Liver (tissue), 9 donors: ENCODE measurements around the gene HTR2B. TPM values are rescaled to one million over a fixed set of nuclear protein-coding genes. Genes with fewer than 3 reads are reported as not detected.

Source experiments
- DNase-seq: peaks from one replicate; pipeline ENCODE4 v3.0.0-alpha.2; 2017; ENCODE audit warnings: low spot score
- H3K27ac ChIP-seq, 2 donors: one replicate each; pipeline ENCODE4 v1.7.0; 2013; ENCODE audit warnings: inconsistent platforms in 2 of 2, low read length in 2 of 2, control low read depth in 1 of 2, low read depth in 1 of 2, mild to moderate bottlenecking in 1 of 2
- H3K27me3 ChIP-seq, 4 donors: one replicate each; pipeline versions ENCODE4 v1.6.1 to v1.7.0; 2013; ENCODE audit warnings: low read length in 3 of 4, inconsistent platforms in 1 of 4, mild to moderate bottlenecking in 1 of 4, moderate library complexity in 1 of 4; ENCODE audit not compliant: control insufficient read depth in 4 of 4, insufficient read depth in 4 of 4
- H3K36me3 ChIP-seq, 4 donors: one replicate each; pipeline versions ENCODE4 v1.6.1 to v1.7.0; 2013; ENCODE audit warnings: low read length in 3 of 4, mild to moderate bottlenecking in 3 of 4, low read depth in 1 of 4, moderate library complexity in 1 of 4; ENCODE audit not compliant: control insufficient read depth in 4 of 4, insufficient read depth in 3 of 4
- H3K4me1 ChIP-seq, 4 donors: one replicate each; pipeline versions ENCODE4 v1.6.1 to v1.7.0; 2013; ENCODE audit warnings: low read length in 3 of 4, mild to moderate bottlenecking in 3 of 4, moderate library complexity in 1 of 4; ENCODE audit not compliant: control insufficient read depth in 4 of 4, insufficient read depth in 4 of 4
- H3K4me3 ChIP-seq, 3 donors: one replicate each; pipeline versions ENCODE4 v1.6.1 to v1.7.0; 2013; ENCODE audit warnings: low read length in 3 of 3, control low read depth in 1 of 3, low read depth in 1 of 3, mild to moderate bottlenecking in 1 of 3
- H3K9ac ChIP-seq, 2 donors: one replicate each; pipeline ENCODE4 v1.7.0; 2013; ENCODE audit warnings: low read length in 2 of 2, mild to moderate bottlenecking in 2 of 2, moderate library complexity in 2 of 2, control low read depth in 1 of 2, low read depth in 1 of 2
- H3K9me3 ChIP-seq, 4 donors: one replicate each; pipeline versions ENCODE4 v1.6.1 to v1.7.0; 2013; ENCODE audit warnings: low read length in 3 of 4; ENCODE audit not compliant: control insufficient read depth in 4 of 4
- CTCF ChIP-seq: fragments of 150-350 bp; IDR thresholded peaks from 2 replicates; pipeline ENCODE4 v1.5.1; 2017; ENCODE audit warnings: improper control_type of control experiment, low read depth, low read length; ENCODE audit not compliant: missing input control
- EGR1 ChIP-seq, 2 donors: IDR thresholded peaks; 2 replicates each; pipeline ENCODE4 v1.6.1; 2016 to 2018; ENCODE audit warnings: antibody characterized with exemption in 2 of 2, low read depth in 2 of 2
- FOXA1 ChIP-seq: IDR thresholded peaks from 2 replicates; pipeline ENCODE4 v1.6.1; 2016; ENCODE audit warnings: antibody characterized with exemption
- FOXA2 ChIP-seq: IDR thresholded peaks from 2 replicates; pipeline ENCODE4 v1.6.1; 2016; ENCODE audit warnings: antibody characterized with exemption
- GABPA ChIP-seq, 2 donors: IDR thresholded peaks in 1 of 2; conservative IDR thresholded peaks in 1 of 2; 2 replicates each; pipeline ENCODE4 v1.6.1; 2016; ENCODE audit warnings: antibody characterized with exemption in 2 of 2, mild to moderate bottlenecking in 1 of 2, moderate library complexity in 1 of 2
- HNF4A ChIP-seq, 2 donors: conservative IDR thresholded peaks; 2 replicates each; pipeline ENCODE4 v1.6.1; 2016; ENCODE audit warnings: antibody characterized with exemption in 2 of 2, mild to moderate bottlenecking in 2 of 2
- HNF4G ChIP-seq: IDR thresholded peaks from 2 replicates; pipeline ENCODE4 v1.6.1; 2016; ENCODE audit warnings: antibody characterized with exemption
- JUND ChIP-seq, 2 donors: IDR thresholded peaks; 2 replicates each; pipeline ENCODE4 v1.6.1; 2016; ENCODE audit warnings: antibody characterized with exemption in 2 of 2
- MAX ChIP-seq: IDR thresholded peaks from 2 replicates; pipeline ENCODE4 v1.6.1; 2016; ENCODE audit warnings: antibody characterized with exemption
- NR2F2 ChIP-seq: IDR thresholded peaks from 2 replicates; pipeline ENCODE4 v1.6.1; 2016; ENCODE audit warnings: antibody characterized with exemption
- RAD21 ChIP-seq, 2 donors: IDR thresholded peaks; 2 replicates each; pipeline ENCODE4 v1.6.1; 2016; ENCODE audit warnings: antibody characterized with exemption in 2 of 2, mild to moderate bottlenecking in 2 of 2
- RXRA ChIP-seq, 2 donors: IDR thresholded peaks; 2 replicates each; pipeline ENCODE4 v1.6.1; 2017 to 2018; ENCODE audit warnings: antibody characterized with exemption in 2 of 2, mild to moderate bottlenecking in 1 of 2
- SP1 ChIP-seq: IDR thresholded peaks from 2 replicates; pipeline ENCODE4 v1.6.1; 2018; ENCODE audit warnings: antibody characterized with exemption, mild to moderate bottlenecking
- TAF1 ChIP-seq: conservative IDR thresholded peaks from 2 replicates; pipeline ENCODE4 v1.6.1; 2016; ENCODE audit warnings: antibody characterized with exemption, mild to moderate bottlenecking
- YY1 ChIP-seq: IDR thresholded peaks from 2 replicates; pipeline ENCODE4 v1.6.1; 2016; ENCODE audit warnings: antibody characterized with exemption, mild to moderate bottlenecking
- ZBTB33 ChIP-seq: IDR thresholded peaks from 2 replicates; pipeline ENCODE4 v1.6.1; 2016; ENCODE audit warnings: antibody characterized with exemption
- WGBS: extraction: QIAGEN DNeasy Blood & Tissue Kit; methylation state at CpG from one replicate; pipeline ENCODE4 v1.1.7; 2013; 5-methylcytosine and 5-hydroxymethylcytosine counted together
- polyA plus RNA-seq, 2 donors: library from polyadenylated mRNA; stranded (reverse) in 1 of 2; unstranded in 1 of 2; fragments of 200-250 nt in 1 of 2; fragments of >200 nt in 1 of 2; fragmentation: Nextera tagmentation in 1 of 2; extraction: Ambion mirVana in 1 of 2; gene quantifications; one replicate each; pipeline versions ENCODE4 v1.2.1 to v1.2.3, GENCODE V29; 2013 to 2015
- total RNA-seq, 2 donors: library from RNA; depleted of rRNA; stranded (reverse); fragments of >200 nt; gene quantifications; one replicate each; pipeline ENCODE4 v1.2.3, GENCODE V29; 2014
- TF ChIP-seq, protein P1 (sequence below): IDR thresholded peaks from 2 replicates; pipeline ENCODE4 v1.6.1; 2016; ENCODE audit warnings: antibody characterized with exemption
- donor health status: healthy.
- donor health status: healthy.
- donor health status: healthy.
- donor health status: healthy.
- donor health status: healthy.

Gene HTR2B
- total and polyA plus RNA-seq, 4 donors, result 0.09 to 1.0 (median 0.63) TPM

- TF ChIP-seq SP1, result peak; percentile 28
- no peak for TF ChIP-seq GABPA (IDR thresholded peaks at IDR 0.05 in 1 of 2, conservative IDR thresholded peaks at IDR 0.05 in 1 of 2)
- peak; percentile 59 for TF ChIP-seq MAX
- TF ChIP-seq CTCF, result no peak
These were observed 1.4 kb downstream of the HTR2B start (continued) for GRCh38 chr2:231123362-231123898.

GRCh38 chr2:231118614-231118942 lies 6.3 kb downstream of the HTR2B start:
- peaks cover 0 to 1% (median 0%) of the 10 kb centered on the region in 4 donors for H3K36me3 ChIP-seq
- H3K27ac ChIP-seq, result no peak overlapping the region
- no peaks in the 10 kb centered on the region for H3K27me3 ChIP-seq
- no peak overlapping the region for H3K4me3 ChIP-seq
- DNase-seq, result no peak
- 77% methylated on average over 2 of the region's 2 CpGs for WGBS
- H3K9ac ChIP-seq, result no peak overlapping the region
- peaks cover 3 to 14% (median 11%) of the 10 kb centered on the region in 4 donors for H3K4me1 ChIP-seq
- TF ChIP-seq RXRA (IDR thresholded peaks at IDR 0.05) (no peak), FOXA2 (no peak), RAD21 (IDR thresholded peaks at IDR 0.05) (no peak), SP1 (no peak), YY1 (no peak), MAX (no peak), TAF1 (no peak), CTCF (no peak), ZBTB33 (no peak), NR2F2 (no peak), HNF4A (conservative IDR thresholded peaks at IDR 0.05) (no peak), HNF4G (no peak), GABPA (IDR thresholded peaks at IDR 0.05 in 1 of 2, conservative IDR thresholded peaks at IDR 0.05 in 1 of 2) (no peak), EGR1 (IDR thresholded peaks at IDR 0.05; ENCODE audit: low read depth in 2 of 2) (no peak), FOXA1 (no peak), JUND (IDR thresholded peaks at IDR 0.05) (no peak)
- TF ChIP-seq, protein P1, sequence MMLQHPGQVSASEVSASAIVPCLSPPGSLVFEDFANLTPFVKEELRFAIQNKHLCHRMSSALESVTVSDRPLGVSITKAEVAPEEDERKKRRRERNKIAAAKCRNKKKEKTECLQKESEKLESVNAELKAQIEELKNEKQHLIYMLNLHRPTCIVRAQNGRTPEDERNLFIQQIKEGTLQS, result no peak
- H3K9me3 ChIP-seq, result no peaks in the 10 kb centered on the region
